GM19025 (cell line): ENCODE measurements around the gene FREY1.

Source experiments
- ATAC-seq: cut with Tn5 transposase; IDR thresholded peaks from one replicate; pipeline ENCODE4 v1.9.1; 2021; ENCODE audit warnings: mild to moderate bottlenecking, low read depth, moderate library complexity; ENCODE audit not compliant: unreplicated experiment

FREY1 gene

DNA sequence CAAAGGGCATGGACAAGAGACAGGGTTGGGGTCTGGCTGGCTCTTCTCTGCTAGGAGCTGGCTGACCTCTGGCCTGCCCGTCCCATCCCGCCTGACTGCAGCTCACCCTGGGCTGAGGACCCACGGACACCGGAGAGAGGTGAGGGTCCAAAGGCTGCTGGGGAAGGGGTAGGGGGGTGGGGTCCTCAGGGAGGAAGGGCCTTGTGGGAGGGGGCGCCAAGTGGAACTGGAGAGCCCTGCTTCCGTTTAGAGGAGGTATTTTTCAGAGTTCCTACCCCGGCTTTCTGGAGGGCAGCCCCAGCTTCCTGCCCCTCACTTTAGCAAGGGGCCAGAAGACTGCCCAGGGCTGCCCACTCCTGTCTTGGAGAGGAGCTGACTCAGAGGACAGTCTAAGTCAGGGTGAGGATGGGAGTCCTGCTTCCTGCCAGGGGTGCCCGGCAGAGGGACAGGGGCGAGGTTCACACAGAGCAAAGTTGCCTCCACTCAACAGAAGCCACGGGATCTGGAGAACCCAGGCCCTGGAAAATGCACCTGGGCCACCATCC is 22.5 kb upstream of the FREY1 start:
- ATAC-seq, result peak; percentile 1

DNA sequence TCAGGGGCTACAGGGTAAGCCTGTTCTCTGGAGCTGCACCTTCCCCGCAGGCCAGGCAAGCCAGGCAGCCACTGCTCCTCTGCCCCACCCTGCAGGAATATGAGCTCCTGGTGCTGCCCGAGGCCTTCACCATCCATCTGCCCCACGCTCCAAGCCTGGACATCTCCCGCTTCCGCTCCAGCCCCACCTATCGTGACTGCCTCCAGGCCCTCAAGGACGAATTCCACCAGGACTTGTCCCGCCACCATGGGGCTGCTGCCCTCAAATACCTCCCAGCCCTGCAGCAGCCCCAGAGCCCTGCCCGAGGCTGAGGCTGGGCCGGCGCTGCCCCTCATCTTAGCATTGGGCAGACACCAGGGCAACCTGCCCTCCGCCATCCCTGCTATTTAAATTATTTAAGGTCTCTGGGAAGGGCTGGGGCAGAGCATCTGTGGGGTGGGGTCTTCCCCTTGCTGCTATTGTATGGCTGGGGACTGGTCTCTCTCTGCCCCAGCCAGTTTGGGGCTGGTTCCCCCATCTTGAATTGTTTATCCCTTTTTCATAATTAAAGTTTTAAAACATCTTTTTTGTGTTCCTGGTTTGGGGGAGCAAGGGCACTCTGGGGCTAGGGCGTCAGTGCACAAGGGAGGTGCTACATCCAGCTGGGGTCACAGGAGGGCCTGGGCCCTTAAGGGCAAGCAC is 21.6 kb upstream of the FREY1 start:
- ATAC-seq, result no peak

DNA sequence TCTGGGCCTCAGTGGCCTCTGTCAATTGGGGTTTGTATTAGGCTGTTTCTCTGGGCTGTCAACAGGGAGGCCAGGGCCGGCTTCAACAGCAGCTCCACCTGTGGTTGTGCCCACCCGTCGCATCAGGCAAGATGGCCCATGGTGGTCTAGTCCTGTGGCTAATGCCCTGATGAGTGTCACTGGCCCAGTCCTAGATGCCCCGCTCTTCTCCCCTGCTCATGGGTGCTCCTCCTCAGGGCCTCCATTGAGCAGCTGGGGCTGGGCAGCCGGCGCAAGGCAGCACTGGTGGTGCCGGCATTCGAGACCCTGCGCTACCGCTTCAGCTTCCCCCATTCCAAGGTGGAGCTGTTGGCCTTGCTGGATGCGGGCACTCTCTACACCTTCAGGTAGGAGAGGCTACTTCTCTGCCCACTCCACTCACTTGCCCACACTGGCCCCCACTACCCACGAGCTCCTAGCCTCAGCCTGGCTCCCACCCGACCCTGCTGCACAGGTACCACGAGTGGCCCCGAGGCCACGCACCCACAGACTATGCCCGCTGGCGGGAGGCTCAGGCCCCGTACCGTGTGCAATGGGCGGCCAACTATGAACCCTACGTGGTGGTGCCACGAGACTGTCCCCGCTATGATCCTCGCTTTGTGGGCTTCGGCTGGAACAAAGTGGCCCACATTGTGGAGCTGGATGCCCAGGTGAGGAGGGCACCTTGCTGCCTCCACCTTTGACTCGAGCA is 20.8 kb upstream of the FREY1 start:
- ATAC-seq, result no peak

- no peak for ATAC-seq
Measured at GRCh38 chr11:45927332-45927683, 20.2 kb upstream of the FREY1 start.

- ATAC-seq, result no peak
Measured at GRCh38 chr11:45926536-45927331, 19.7 kb upstream of the FREY1 start.

DNA sequence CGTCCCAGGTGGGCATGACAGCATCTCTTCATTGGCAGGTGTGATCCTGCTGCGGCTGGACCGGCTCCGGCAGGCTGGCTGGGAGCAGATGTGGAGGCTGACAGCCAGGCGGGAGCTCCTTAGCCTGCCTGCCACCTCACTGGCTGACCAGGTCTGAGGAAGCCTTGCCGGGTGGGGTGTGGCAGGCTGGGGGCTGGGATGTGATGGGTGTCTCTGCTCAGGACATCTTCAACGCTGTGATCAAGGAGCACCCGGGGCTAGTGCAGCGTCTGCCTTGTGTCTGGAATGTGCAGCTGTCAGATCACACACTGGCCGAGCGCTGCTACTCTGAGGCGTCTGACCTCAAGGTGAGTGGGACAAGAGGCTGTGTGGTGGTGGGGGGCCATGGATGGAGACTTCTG is 18.9 kb upstream of the FREY1 start:
- no peak for ATAC-seq

- ATAC-seq, result no peak
Measured at GRCh38 chr11:45925550-45925949, 18.5 kb upstream of the FREY1 start.

DNA sequence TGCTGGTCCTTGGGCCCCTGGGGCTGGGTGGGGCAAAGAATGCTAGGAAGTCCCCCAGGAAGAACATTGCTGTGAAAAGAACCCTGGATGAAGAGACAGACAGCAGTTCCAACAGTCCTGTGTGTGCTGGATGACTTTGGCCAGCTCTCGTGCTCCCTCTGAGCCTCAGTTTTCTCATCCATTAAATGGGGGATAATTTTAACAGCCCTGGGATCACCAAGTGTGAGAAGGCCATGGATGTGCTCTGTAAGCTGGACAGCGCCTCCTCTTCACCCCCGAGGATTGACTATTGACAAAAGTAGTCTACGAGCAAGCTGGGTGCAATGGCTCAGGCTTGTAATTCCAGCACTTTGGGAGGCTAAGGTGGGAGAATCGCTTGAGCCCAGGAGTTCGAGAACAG is 17.9 kb upstream of the FREY1 start:
- ATAC-seq, result no peak

DNA sequence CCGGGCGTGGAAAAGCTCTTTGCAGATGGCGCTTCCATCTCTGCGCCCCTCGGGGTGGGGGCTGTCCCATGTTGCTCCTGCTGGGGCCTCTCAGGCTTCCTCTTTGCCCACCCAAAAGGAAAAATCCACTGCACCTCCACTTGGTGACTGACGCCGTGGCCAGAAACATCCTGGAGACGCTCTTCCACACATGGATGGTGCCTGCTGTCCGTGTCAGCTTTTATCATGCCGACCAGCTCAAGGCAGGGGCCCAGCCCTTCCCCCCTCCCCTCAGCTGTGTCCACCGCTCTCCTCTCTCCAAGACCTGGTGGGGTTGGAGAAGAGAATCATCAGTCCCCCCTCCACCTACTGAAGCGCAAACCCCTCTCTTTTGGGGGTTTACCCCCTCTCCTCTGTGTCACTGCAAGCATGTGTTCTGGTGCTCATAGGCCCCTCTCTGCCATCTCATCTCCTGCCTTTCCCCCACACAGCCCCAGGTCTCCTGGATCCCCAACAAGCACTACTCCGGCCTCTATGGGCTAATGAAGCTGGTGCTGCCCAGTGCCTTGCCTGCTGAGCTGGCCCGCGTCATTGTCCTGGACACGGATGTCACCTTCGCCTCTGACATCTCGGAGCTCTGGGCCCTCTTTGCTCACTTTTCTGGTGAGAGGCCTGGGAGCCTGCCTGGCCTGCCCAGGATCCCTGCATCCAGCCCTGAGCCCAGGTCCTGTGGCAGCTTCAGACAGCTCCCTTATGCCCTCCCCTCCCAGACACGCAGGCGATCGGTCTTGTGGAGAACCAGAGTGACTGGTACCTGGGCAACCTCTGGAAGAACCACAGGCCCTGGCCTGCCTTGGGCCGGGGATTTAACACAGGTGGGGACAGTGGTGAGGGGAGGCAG is 17.2 kb upstream of the FREY1 start:
- ATAC-seq, result no peak

- ATAC-seq, result no peak
Measured at GRCh38 chr11:45922425-45923082, 15.5 kb upstream of the FREY1 start, which contains the start of gene LARGE2. Gene LARGE2, plus strand, starts transcription at chr11:45922656. Its CDS starts 227 bp downstream, at chr11:45922883.

GRCh38 chr11:45921561-45922424 is 14.7 kb upstream of the FREY1 start:
- ATAC-seq, result no peak

DNA sequence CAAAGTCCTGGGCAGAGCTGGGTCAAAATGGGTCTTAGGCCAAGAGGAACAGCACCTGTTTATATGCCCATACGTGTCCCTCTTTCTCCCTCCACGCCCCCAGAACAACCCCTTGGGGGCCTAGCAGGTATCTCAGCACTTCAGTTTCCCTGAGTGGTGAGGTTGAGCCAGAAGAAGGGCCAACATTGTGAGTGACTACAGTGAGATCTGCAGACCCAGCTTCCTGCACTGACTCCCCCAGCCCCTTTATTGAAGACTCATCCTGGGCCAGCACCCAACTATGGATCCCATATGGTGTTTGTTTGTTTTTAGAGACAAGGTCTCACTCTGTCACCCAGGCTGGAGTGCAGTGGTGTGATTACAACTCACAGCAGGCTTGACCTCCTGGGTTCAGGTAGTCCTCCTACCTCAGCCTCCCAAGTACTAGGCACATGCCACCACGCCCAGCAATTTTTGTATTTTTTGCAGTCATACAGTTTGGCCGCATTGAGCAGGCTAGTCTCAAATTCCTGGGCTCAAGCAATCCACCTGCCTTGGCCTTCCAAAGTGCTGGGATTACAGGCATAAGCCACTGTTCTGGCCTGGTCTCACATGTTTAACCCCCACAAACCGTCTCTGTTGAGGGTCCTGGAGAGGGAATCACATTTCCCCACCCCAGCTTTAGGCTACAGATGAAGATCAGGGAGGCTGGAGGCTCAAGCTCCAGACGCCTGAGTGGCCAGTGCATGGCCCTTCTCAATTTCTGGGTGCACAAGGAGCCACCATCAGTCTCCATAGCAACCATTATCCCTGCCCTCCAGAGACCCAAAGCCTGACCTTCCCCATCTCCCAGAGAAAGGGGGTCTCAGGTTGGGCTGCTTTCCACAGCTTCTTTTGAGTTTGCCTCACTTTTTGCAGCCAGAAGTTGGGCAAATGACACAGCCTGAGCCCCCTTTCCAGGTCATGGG is 13.7 kb upstream of the FREY1 start:
- ATAC-seq, result no peak

GRCh38 chr11:45919806-45920530 is 12.9 kb upstream of the FREY1 start:
- no peak for ATAC-seq

- no peak for ATAC-seq
Measured at GRCh38 chr11:45918962-45919675, 12.0 kb upstream of the FREY1 start.

- ATAC-seq, result no peak
Measured at GRCh38 chr11:45918331-45918941, 11.4 kb upstream of the FREY1 start.
